ENCODE results near the gene GULP1.

- TF ChIP-seq CTCF (IDR thresholded peaks at IDR 0.05) (no peak), POLR2A (IDR thresholded peaks at IDR 0.05) (no peak)
These were observed 89.9 kb downstream of the GULP1 start for GRCh38 chr2:188381614-188382013.

Data from testis (tissue), 2 donors.